CD4-positive, alpha-beta T cell treated with Interferon gamma for 1 hour (primary cell): ENCODE data around the gene CPZ.
"Not testable (repeated sequence)": the region's sequence is repeated elsewhere in the genome, so short reads cannot be mapped to it uniquely, and the experiment has no call there.

Source experiments
- DNase-seq: peaks from one replicate; pipeline ENCODE4 v3.0.0-alpha.2; 2020

Gene CPZ

DNA sequence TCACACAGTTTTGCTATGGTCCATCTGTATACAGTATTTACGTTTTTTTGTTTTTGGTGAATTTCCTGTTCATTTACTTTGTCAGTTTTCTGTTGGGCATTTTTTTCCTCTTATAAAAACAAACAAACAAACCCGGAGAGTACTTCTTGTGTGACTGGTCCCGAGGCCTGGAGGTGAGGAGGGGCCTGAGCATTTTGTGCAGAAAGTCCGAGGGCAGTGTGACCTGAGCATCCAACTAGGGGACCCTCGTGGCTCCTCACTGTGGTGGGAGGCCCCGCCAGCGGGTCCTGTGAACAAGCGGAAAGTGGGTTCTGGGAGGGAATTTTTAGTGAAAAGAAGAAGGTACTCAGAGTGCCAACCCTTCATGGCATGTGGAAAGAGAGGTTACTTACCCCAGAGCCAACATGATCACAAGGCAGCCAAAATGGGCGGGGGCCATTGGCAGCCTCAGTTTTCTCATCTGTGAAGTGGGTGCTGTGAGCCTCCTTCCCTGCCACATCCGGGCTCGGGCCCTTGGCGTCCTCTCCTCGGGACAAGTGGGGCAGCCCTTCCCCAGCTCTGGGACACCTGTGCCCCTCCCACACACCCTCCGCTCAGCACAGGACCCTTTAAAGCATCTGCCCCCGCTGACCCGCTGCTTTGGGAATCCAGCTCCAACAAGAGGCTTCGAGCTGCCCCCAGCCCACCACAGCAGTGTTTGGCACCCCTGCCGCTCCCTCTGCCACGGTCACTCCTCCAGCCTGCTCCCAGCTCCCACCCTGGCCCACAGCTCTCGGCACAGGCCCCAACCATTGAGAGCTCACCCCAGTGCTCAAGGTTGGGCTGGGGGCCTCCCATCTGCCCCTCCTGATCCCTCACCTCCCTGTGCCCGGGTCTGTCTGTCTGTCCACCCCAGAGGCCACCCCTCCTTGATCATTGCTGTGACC lies 35.2 kb upstream of the CPZ start:
- no peak for DNase-seq

DNA sequence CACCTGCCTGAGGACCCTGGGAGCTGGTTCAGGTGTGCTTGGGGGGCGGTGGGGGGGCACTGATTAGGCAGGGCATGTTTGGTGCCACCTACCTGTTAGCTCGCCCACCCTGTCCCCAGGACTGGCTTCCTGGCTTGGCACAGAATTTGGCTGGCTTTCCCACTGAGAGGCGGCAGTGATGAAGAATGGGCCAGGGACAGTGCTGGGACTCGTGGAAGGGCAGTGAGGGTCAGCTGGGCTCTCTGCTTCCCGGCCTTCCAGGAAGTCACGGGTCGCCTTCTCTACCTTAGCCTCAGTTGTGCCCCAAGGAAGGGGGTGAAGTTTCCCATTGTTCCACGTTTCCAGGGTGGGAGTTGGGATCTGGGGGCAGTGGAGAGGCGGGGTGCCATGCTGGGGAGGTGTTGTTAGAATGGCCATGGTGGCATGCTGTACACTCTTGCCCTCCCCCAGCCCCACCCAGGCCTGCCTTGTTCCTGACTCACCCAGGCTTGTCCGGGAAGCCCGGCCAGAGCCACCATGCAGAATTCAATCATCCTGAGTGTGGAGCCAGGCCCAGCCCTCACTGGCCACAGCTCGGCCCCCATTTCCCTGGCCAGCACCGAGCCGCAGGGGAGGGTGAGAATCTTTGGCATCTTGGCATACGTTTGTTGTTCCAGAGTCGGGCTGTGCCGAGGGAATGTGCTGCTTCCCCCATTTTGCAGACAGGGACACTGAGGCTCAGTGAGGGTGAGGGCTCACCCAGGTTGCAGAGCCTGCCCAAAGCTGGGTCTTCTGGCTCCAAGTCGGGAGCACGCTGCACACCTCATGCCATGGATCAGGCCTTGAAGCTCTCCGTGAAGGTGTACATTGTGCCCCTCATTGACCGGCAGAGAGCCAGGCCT lies 34.2 kb upstream of the CPZ start:
- DNase-seq, result no peak

DNA sequence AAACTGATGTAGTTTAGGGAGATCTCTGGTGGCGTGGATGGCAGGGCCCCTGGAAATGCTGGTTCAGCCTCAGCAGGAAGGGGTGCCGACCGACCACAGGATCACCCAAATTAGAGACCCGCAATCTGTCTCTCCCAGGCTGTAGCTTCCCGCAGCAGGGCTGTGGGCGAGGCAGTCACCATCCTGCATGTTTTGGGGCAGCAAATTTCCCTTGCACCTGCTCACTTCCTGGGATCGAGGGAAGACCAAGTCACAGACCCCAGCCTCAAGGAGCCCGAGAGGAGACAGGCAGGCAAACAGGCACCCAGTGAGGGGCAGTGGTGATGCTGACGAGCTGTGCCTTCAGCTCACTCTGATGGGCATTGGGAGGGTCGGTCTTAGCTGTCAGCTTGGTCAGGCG lies 33.6 kb upstream of the CPZ start:
- DNase-seq, result no peak

DNA sequence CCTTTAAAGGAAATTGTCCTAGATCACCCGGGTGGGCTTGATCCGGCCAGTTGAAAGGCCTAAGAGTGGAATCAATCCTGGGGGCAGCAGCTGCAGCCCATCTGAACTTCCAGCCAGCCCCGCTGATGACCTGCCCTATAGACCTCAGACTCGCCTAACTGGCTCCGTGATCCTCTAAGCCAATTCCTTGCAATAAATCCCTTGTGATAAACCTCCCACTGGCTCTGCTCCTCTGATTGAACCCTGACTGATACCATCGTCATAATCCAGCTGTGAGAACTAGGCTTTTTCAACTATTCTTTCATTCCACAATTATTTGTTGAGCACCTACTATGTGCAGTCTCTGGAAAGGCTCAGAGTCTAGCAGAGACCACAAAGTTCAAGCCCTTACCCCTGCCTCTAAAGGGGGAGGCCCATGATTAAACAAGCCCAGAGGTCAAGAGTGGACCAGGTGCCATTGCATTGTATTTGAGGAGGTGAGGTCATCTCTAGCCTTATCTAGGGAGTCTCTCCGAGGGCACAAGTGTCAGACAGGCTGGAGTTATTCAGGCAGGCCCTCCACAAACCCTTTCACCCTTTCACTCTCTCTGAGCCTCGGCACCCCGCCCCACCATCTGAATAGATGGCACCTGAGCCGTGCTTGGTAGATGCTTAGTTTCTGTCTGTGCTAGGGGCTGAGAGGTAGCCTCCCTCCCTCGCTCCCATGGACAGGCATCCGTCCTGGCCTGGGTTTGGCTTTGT lies 32.9 kb upstream of the CPZ start:
- DNase-seq, result no peak

DNA sequence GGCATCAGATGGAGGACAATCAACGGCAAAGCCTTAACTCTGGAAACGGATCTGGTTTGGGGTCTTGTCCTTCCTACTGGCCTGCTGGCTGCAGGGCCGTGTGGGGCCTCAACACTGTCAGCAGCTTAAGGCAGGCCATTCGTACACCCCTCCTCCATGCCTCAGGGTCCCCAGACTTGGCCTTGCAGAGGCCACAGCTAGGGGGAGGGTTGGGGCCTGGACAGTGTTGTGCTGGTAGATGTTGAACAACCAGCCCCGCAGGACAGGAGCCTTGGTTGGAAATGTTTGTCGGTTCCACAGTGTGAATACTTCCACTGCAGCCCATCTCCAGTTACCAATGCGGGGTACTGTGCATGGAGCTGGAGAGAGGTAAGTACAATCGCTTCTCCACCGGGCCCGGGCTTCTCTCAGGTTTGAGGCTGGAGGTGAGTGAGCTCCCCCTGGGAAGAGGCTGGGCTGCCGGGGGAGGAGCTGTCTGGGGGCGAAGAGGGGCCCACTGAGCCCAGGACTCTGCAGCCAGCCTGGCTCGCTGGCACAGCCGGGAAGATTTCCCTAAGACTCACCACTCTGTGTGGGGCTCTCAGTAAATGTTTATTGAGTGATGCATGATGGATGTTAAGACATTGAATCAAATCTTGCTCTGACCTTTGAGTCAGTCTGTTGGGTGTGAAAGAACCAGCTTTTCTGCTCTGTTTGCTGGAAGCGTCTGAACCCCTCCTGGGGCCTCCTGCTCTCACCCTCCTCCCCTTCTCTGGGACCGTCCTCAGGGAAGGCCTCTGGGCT lies 32.1 kb upstream of the CPZ start:
- no peak for DNase-seq

DNA sequence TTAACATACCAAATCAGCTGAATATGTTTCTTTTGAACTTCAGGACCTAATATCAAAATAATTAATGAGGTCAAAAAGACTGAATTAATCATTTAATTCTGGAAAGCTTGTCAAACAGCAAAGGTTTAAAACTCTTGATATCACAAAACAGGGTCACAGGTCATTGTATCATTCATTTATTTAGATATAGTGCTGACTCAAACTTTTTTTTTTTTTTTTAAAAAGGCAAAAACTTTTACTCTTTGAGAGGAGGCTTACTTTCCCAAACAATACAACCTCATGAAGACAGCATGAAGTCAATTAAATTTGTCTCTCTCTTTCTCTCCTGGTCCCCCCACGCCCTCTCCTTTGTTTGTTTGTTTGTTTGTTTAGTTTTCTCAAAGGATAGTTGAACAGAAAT lies 28.0 kb upstream of the CPZ start:
- no peak for DNase-seq

DNA sequence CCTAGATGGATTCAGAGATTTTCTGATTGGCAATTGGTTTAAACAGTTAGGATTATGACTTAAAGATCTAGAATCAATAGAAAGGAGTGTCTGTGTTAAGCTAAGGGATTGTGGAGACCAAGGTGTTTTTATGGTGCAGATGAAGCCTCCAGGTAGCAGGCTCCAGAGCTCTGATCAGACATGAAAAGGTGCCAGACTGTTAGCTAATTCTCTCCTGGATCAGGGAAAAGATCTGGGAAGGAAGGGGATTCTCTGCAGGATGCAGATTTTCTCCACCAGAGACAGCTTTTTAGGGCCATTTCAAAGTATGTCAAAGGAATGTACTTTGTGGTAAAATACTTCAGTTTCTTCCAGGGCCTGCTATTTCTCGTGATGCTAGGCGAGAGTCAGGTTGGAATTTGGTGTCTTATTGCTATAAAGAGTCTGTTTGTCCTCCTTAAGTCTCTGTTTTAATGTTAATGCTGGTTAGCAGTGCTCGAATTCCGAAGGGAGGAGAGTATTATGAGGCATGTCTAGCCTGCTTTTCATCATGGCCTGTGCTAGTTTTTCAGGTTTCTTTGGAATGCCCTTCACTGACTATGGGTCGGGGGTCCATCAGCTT lies 24.4 kb upstream of the CPZ start:
- no peak for DNase-seq

DNA sequence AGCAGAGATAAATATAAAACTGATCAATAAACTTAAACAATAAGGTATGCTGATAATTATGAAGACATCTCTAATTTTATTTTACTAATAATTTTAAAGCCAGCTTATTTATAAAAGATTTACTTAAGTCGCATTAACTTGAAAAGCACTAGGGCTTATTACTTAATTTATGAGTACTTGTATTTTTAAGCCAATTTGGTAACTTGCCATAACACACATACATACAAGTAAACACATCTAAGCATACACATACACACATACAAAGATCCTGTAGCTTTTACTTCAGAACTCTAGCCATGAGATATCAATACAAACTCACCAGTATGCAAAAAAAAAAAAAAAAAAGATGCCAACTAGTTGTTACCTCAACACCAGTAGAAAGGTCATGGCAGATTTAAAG lies 22.4 kb upstream of the CPZ start:
- DNase-seq, result no peak

DNA sequence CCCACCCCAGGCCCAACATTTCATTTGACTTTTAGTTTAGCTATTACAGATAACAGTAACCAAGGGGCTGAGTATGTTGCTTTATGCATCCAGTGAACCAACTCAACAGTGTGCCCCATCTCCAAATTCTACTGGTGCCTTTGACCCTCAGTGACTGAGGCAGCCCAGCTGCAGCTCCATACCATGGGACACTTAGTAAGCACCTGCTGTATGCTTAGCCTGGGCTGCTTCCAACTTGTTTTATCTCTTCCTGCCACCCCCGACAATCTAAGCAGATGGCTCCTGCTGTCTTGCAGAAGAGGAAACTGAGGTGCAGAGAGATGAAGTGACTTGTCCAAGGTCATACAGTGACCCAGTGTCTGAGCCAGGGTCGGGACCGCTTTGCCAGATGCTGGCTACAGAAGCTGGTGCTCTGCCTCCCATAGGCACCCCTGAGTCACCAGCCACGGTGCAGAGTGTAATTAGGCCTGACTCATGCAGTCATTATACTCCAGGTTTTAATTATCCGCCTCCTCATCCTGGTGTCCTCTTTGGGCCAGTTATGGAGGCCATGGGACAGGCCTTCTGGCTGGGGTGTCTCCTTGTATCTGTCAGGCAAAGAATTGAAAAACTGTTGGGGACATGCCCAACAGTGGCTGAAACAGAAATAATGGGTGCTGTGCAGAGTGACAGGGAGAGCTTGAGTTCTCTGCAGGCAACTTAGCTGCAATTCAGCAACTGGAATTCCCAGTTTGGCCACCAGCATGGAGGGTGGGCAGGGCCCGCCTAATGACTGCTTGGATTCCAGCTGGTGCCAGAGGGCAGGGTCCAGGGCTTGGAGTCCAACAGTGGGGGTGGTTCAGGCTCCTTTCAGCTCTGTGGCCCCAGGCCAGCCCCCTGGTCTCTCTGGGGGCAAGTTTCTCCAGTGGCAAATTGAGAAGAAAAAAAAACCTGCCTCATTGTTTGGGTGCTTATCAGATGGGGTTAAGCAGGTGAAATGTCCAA lies 20.6 kb upstream of the CPZ start:
- DNase-seq, result no peak

DNA sequence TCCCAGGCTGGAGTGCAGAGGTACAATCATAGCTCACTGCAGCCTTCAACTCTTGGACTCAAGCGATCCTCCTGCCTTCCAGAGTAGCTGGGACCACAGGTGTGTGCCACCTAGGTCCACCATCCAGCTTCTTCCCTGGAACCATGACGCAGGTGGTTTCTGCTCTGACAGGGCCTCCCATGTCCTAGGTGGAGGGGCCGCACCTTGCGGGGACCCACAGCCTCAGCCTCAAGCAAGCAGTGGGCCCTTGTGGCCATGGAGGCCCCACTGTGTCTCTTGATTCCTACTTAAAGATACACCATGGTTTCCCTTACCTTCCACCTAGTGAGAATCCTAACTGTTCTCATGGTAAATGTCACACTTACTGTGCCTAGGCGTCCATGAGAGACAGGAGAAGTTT lies 19.3 kb upstream of the CPZ start:
- no peak for DNase-seq

DNA sequence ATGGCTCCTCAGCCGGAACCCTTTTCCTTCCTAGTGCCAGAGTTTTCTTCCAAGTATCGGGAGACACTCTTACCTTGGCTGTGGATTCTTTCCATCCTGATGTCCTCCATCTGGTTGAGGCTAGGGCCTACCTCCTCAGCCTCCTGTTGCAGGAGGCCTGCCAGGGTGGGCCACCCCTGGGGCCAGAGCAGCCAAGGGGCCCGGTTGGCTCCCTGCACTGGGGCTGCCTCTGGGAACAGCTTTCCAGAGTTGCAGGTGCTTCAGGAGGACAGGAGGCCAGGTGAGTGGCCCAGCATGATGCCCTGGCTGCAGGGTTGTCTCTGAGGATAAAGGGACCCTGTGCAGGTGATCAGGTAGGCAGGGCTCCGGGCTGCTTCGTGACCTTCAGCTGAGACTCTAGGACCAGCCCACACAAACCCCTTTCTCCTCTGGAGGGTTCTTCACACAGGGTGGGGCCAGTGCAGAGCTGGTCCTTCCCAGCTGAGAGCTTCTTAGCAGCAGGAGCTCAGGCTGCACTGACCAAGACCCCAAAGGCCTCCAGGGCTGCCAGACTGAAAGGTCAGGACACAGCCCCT lies 17.7 kb upstream of the CPZ start:
- no peak for DNase-seq

DNA sequence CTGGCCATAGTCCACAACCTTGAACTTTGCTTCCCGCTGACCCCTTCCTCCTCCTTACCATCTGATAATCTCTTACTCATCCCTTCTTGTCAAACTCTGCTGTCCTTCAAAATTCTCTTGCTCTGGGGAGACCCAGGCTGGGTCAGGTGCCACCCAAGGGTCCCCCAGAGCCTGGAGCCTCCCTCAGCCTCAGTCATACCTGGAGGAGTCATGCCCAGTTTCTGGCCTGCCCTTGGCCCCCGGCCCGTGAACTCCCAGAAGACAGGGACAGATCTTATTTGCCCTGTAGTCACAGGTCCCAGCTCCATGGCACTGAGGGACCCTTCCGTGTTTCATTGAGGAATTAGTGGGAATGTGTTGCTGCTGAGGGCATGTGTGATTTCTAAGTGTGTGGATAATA lies 17.1 kb upstream of the CPZ start:
- no peak for DNase-seq

DNA sequence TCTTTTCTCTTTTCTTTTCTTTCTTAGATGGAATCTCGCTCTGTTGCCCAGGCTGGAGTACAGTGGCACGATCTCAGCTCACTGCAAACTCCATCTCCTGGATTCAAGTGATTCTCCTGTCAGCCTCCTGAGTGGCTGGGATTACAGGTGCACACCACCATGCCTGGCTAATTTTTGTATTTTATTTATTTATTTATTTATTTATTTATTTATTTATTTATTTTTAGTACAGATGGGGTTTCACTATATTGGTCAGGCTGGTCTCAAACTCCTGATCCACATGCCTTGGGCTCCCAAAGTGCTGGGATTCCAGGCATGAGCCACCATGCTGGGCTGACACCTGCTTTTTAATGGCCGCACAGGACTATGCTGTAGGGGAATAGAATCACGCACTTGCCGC lies 16.0 kb upstream of the CPZ start:
- DNase-seq, result not testable (repeated sequence)

DNA sequence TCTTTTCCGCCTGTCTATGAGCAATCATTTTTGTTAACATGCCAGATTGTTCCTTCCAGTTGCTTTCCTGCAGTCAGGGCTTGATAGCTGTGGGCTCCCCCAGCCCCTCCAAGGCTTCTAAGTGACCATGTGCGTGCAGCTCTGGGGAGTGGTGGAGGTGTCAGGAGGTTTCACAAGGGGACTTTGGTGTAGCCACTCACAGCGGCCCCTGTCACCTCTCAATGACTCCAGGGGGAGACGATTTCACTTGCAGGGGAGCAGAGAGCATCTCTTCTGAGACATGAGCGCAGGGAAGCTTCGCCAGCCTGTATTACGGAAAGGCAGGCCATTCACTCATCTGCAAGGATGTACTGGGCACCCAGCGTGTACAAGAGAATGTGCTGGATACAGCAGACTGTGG lies 15.5 kb upstream of the CPZ start:
- no peak for DNase-seq

DNA sequence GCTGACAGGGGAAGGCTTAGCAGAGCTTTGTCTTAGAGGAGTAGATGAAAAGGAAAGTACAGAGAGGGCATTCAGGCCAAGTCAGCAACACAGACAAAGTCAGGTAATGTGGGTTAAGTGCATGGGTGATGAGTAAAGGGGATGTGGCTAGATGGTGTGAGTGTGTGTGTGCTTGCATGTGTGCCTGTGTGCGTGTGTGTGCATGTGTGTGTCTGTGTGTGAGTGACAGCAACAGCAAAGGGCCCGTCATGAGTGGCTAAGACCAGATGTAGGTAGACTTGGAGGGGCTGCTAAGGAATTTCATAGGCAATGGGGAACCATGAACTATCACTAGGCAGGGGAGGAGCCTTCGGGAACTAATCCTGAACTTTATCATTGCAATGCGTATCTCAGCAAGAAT lies 14.6 kb upstream of the CPZ start:
- no peak for DNase-seq

DNA sequence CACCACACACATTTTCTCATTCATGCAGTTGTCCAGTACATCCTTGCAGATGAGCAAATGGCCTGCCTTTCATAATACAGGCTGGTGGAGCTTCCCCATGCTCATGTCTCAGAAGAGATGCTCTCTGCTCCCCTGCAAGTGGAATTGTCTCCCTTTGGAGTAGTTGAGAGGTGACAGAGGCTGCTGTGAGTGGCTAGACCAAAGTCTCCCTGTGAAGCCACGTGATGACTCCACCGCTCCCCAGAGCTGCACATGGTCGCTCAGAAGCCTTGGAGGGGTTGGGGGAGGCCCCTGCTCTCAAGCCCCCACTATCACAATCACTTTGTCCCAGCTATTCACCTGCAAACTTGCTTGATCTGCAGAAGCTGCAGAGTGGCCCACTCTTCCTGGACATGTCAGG lies 13.8 kb upstream of the CPZ start:
- no peak for DNase-seq

DNA sequence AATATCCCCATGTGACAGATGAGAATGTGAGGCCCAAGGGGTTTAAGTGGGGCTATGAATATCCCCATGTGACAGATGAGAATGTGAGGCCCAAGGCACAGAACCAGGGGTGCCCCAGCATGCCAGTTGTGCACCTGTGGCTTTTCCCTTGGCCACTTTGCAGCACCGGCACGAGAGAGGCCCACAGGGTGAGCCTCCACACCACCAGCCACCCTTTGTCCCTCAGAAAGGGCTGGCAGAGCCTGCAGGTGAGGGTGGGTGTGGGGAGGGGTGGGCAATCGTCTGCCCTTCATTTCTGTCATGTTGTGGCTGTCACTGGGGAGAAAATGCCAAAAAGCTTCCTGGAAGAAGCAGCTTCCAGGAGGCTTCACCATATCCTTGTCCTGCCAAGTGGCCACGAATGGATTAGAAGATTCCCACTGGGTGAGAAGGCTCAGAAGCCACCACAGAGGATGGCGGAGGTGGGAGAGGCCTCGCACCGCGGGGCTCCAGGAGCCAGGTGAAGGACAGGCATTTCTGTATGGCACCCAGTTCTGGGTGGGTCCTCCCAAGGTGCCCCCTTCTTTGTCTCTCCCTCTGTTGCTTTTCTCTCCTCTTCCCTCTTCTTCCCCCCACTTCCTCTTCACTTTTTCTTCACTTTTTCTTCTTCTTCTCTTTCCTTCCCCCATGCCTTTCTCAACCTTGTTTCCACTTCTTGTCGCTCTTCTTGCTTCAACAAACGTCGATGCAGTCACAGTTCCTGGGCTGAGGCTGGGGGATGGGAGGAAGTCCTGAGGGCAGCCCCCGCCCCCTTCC lies 12.8 kb upstream of the CPZ start:
- DNase-seq, result no peak

DNA sequence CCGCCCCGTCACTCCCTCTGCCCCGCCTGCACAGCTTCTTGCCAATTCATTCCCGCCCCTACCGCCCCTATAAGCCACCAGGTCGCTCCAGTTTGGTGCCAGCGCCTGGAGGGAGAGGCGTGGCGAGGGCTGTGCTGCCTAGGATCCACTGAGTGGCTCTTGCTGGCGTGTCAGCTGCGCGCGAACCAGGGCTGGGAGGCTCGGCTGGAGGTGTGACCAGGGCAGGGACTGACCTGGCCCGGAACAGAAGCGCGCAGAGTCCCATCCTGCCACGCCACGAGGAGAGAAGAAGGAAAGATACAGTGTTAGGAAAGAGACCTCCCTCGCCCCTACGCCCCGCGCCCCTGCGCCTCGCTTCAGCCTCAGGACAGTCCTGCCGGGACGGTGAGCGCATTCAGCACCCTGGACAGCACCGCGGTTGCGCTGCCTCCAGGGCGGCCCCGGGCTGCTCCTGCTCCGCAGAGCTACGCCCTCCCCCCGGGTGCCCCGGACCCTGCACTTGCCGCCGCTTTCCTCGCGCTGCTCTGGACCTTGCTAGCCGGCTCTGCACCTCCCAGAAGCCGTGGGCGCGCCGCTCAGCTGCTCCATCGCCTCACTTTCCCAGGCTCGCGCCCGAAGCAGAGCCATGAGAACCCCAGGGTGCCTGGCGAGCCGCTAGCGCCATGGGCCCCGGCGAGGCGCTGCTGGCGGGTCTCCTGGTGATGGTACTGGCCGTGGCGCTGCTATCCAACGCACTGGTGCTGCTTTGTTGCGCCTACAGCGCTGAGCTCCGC lies 12.1 kb upstream of the CPZ start, which contains the start of gene GPR78:
TSS of gene GPR78 (plus strand) at position 72 of the 773 bp plus-strand sequence. CDS start at position 663, 591 bp downstream.
- DNase-seq, result no peak
